ENCODE results near the gene FLNC.

FLNC gene

DNA sequence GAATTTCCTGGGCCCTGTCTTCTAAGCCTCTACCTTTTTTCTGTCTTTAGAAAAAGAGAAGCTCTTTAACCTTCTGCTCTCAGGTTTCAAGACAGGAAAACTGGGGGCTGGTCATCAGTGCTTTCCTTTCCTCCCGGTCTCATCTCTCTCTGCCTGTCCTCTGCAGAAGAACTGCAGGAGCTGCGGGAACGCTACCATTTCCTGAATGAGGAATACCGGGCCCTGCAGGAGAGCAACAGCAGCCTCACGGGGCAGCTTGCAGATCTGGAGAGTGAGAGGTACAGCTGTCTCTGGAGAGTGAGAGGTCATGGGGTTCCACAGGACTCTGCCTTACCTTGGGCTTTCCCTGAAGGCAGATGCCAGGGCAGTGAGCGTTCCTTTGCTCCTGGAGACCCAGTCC, 25.7 kb upstream of the FLNC start:
- no peak for DNase-seq (ENCODE audit: low spot score)

DNA sequence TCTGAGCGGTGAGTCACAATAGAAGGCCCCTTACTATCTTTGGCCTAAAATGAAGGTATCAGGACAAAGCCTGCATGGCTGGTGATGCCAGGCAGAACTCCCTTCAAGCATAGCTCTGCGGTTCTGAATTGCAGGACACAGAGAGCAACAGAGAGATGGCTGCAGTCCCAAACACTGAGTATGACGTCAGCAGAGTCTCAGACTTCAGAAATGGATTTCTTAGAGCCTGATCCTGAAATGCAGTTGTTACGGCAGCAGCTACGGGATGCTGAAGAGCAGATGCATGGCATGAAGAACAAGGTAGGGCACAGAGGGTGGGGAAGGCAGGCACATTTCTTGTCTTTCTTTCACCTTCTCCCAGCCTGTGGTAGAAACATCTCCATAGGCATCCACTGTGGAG, 25.0 kb upstream of the FLNC start:
- no peak for DNase-seq (ENCODE audit: low spot score)

DNA sequence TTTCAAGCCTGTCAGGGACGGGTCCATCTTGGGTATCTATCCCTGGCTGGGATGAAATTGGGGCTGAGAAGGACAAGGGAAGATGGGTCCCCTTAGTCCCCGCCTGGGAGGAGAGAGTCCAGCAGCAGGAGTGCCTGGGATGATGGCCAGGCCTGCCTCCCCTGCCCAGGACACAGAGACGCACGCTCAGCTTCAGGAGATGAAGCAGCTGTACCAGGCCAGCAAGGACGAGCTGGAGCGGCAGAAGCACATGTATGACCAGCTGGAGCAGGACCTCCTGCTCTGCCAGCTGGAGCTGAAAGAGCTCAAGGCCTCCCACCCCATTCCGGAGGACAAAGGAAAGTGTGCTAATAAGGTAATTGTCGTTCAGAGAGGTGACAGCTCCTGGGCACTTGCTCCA, 23.0 kb upstream of the FLNC start:
- no peak for DNase-seq (ENCODE audit: low spot score)

- DNase-seq (ENCODE audit: low spot score) = no peak
These were observed 20.8 kb upstream of the FLNC start for GRCh38 chr7:128809363-128809762.

DNA sequence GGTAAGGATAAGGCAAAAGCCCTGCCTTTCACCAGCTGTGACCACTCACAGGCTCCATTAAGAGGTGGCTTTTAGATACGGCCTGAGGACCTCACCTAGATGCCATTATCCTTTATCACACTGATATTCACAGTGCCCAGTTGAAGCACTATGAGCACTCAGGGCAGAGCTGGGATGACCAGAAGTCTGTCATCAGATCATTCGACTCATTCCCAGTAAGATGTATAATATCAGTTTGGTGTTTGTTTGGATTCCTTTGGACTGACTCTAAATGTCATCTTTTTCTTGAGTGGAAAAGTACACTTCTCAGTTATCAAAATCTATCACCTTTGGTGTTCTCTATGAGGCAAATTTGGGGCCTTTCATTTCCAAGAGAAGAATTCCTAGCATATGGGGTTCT, 19.7 kb upstream of the FLNC start:
- DNase-seq (ENCODE audit: low spot score) = no peak

DNA sequence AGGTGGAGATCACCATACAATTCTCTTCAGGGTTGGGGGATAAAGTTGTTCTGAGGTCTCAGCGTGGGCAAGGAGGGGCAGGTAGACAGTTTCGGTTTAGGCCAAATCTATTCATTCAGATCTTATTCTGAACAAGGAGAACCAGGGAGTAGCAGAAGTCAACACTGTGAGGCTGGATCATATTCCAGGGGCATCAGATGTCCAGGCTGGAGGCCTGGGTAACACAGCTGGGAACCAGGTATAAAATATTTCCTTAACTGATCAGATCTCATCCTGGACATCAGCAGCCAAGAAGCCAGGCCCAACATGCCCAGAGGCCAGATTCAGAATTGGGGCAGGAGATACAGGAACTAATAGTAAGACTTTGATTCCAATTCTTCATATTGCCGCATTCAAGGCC, 19.2 kb upstream of the FLNC start:
- no peak for DNase-seq (ENCODE audit: low spot score)

DNA sequence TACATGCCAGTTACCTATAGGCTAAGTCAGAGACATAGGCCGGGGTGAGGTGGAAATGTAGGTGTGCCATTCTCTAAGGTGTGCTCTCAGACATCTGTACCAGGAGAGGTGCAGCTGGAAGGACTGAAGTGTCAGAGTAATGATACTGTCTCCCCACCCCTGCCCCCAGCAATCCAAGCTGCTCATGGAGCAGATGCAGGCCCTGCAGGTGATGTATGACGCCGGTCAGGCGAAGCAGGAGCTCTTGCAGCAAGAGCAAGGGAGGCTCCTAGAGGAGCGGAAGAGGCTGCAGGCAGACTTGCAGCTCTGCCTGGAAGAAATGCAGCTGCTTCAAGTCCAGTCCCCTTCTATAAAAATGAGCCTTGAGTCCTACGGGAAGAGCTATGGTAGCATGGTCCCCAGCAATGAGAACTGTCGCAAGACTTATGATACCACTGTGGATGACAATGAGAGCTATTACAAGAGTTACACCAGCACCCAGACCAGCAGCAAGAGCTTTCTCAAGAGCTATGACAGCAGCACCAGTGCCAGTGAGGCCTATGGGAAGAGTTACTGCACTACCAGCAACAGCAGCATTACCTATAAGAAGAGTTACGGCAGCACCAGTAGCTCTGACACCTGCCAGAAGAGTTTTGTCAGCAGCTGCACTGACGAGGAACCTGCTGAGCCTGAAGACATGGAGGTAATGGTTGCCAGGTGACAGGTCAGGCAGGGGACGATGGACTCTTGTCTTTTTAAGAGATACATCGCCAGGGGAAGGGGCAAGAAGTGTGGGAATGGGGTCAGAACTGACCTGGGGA, 18.4 kb upstream of the FLNC start:
- no peak for DNase-seq (ENCODE audit: low spot score)

- no peak for DNase-seq (ENCODE audit: low spot score)
These were observed 17.6 kb upstream of the FLNC start for GRCh38 chr7:128812514-128813168.

DNA sequence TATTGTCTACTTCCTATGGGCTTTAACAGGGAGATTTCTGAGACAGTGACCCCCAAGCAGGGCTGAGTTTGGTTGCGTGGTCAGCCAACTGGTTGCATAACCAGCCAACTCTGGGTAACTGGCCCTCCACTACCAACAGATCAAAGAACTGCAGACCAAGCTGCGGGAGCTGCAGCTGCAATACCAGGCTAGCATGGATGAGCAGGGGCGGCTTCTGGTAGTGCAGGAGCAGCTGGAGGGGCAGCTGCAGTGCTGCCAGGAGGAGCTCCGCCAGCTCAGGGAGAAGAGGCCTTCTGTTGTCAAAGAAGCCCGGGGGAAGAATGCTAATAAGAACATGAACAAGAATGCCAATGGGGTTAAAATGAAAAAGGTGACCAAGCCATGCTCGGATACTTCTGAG, 15.7 kb upstream of the FLNC start:
- no peak for DNase-seq (ENCODE audit: low spot score)

DNA sequence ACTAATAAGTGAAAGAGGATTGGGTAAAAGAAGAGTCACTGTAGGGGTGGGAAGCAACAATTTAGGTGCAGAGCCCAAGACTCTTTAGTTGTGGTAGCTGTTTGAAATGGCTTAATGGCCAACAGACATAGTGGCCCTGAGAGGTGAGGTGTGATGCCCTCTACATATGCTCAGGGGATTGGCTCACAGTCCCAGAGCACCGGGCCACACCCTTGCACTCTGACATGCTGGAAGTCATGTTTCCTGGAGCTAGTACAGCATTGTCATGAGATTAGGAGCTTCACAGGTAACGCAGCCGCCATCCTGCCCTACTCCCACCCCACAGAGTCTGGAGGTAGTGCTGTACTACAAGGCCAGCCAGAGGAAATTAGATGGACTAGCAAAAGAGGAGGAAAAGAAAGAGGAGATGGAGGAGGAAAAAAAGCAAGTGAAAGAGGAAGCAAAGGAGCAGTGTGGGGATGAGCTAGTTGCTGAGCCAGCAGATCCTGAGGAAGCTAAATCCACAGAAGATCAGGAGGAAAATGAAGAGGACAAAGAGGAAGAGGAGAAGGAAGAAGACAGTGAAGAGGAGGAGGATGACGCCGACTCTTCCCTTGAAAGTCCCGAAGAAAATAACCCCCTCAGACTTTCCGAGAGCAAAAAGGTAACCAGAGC, 14.8 kb upstream of the FLNC start:
- no peak for DNase-seq (ENCODE audit: low spot score)

DNA sequence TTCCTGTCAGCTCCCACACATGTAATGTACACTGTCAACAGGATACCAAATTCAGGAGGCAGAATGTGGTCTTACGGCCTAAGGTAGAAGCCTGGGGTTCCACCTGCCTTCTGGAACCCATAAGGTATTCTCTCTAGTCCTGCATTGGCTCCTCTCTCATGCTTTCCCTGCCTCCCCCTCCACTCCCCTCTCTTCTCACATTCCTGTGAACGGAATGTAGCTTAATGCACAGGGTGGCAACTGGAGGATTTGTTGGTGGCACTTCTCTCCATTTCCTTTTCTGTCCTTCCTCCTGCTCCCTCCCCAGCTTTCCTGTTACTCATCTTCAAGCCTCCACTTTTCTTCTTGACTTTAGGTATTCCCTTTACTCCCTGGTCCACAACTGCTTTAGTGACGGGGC, 11.5 kb upstream of the FLNC start:
- DNase-seq (ENCODE audit: low spot score) = no peak

- no peak for DNase-seq (ENCODE audit: low spot score)
These were observed 8.5 kb upstream of the FLNC start for GRCh38 chr7:128821724-128822123.

DNA sequence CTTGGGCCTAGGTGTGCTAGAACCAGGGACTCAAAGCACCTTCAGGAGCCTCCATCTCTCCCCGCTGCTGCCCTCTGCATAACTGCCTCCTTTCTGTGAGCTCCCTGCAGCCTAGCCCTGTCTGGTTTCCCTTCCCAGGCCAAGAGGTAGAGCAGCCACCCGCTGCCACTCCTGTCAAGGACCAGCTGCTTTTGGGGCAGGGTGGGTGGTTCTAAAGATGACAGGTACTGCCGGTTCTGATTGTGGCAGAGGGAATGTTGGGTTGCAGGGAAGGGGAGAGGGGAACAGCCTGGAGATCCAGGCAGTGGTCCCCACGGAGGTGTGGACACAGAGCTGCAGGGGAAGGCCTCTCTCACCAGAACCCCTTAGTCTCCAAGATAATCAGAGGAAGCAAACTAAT, 3.7 kb upstream of the FLNC start:
- DNase-seq (ENCODE audit: low spot score) = no peak

GRCh38 chr7:128826916-128827247, 3.3 kb upstream of the FLNC start:
- no peak for DNase-seq (ENCODE audit: low spot score)

DNA sequence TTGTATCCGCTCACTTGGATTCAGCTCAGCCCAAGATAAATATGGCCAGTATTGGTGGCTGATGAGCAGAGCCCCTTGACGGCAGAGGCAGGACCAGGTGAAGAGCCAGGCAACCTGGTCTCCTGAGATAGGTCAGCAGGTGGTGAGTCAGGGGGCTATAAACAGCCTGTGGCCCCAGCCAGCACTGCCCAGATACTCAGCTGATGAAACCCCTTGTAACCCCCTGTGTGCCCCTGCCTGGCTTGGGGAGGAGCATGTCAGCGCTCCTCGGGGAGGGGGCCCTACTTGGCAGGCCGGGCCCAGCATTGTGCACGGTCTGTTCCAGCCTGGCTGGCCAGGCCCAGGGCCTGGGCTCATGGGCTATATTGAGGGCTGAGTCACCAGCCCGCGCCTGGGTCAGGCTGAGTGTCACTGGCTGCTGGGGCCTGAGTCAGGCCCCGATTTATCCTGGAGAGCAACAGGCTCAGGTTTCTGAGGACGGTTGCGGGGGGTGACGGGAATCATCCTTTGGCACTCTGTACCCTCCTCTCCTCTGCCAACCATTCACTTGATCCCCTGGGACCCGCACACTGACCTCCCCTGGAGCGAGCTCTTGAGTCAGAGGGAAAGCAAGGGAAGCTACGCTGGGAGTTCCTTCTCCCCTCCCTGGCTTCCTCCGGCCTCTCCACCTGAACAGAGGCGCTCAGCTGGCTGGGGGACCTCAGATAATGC, 2.8 kb upstream of the FLNC start:
- DNase-seq (ENCODE audit: low spot score) = peak; percentile 21

GRCh38 chr7:128827971-128828711, 2.1 kb upstream of the FLNC start:
- no peak for DNase-seq (ENCODE audit: low spot score)

DNA sequence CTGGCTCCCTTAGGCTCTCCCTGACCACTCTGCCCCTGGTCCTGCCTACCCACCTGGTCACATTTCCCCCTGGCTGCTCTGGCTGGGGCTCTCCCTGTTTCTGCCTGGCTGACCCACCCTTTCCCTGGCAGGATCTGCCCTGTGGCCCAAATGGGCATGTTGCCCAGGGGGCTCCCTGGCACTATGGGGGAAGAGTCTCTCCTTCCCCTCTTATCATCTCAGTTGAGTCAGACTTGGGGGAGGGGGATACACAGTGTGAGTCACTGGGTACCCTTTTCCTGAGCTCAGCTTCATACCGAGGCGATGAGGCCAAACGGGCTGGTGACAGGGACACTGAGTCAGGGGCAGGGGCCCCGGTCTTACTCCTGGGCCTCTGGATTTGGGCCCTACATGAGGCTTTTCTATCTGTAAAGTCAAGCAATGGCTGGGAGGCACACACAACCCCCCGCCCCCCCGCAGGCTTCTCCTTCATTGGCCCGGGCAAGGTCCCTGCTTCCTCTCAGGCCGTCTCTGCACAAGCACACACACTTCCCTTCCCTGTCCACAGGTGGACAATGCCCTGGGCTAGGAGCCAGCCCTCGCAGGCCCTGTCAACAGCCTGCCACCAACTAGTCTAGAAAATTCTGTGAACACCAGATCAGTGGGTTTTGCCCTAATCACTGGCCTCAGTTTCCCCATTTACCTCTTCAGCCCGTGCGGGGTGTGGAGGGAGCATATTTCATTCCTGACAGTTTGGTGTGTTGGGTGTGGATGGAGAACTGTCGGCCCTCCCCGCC, 627 bp upstream of the FLNC start:
- DNase-seq (ENCODE audit: low spot score) = no peak

GRCh38 chr7:128831178-128831993, 1.2 kb downstream of the FLNC start:
- no peak for DNase-seq (ENCODE audit: low spot score)

DNA sequence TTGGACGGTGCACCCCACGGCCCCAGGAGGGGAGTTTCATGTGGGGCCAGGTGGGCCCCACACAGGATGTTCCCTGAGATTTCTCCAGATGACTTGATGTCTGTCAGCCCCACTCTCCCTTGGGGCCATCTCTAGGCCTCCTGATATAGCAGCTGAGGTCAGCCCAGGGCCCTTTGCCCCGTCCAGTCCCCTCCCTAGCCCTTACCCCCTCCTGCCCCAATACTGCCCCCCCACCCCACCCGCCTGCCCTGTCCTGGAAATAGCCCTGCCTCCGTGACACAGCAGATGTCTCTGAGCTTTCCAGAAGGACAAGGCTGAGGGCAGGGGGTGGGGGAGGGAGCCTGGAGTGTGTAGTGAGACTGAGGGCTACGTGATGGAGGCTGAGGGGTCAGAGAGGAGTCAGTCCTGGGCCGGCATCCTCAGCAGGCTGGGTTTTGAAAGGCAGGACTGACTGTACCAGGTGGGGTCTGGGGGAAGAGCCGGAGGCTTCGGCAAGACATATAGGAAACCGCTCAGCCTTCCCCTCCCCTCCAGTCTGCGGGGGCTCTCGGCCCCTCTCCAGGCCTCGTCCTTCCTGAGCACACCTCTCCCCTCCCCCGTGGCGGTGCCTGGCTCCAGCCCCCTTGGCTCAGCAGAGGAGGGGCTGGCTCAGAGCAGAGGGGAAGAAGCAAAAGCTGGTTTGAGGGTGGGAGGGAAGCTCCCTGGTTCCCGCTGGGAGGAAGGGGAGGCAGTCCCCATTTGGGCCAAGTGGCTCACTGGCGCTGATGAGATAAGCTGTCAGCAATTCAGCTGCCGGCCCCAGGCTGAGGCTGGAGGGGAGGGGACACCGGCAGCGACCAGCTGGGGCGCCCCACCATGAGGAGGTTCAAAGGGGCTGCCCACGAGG, 2.0 kb downstream of the FLNC start:
- DNase-seq (ENCODE audit: low spot score) = no peak

DNA sequence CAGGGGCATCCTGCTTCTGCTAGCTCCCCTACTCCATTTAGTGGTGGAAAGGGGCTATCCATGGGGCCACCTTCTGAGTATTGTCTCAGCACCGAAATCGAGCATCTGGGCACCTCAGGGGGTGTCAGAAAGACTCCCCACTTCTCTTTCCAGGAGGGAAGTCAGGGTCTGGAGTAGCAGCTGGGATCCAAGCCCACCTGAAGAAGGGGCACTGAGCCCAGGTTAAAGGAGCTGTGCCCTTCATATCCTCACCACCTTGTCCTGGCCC, 2.6 kb downstream of the FLNC start:
- DNase-seq (ENCODE audit: low spot score) = no peak

All from LoVo (cell line).